SJSA1 (cell line): ENCODE data around the gene MAFF. TPM values are rescaled to one million over a fixed set of nuclear protein-coding genes. Genes with fewer than 3 reads are reported as not detected.

Source experiments
- DNase-seq, 2 experiments: peaks; one replicate each; pipeline ENCODE4 v3.0.0-alpha.2; 2015 to 2020; ENCODE audit warnings: low spot score in 2 of 2, low read depth in 1 of 2
- H3K27ac ChIP-seq: fragments of 250-450 bp; sonication (Bioruptor Pico); 2 replicates; pipeline ENCODE4 v1.5.1; 2020; ENCODE audit warnings: mild to moderate bottlenecking, moderate library complexity
- H3K27me3 ChIP-seq: fragments of 250-450 bp; sonication (Bioruptor Pico); replicated peaks from 2 replicates; pipeline ENCODE4 v1.5.1; 2020; ENCODE audit warnings: mild to moderate bottlenecking, moderate library complexity
- H3K36me3 ChIP-seq: fragments of 250-450 bp; sonication (Bioruptor Pico); 2 replicates; pipeline ENCODE4 v1.5.1; 2020; ENCODE audit warnings: mild to moderate bottlenecking
- H3K4me1 ChIP-seq: fragments of 250-450 bp; sonication (Bioruptor Pico); replicated peaks from 2 replicates; pipeline ENCODE4 v1.6.1; 2021; ENCODE audit warnings: mild to moderate bottlenecking
- H3K4me3 ChIP-seq: fragments of 250-450 bp; sonication (Bioruptor Pico); 2 replicates; pipeline ENCODE4 v1.5.1; 2020; ENCODE audit warnings: mild to moderate bottlenecking
- H3K9me3 ChIP-seq: fragments of 250-450 bp; sonication (Bioruptor Pico); replicated peaks from 2 replicates; pipeline ENCODE4 v1.5.1; 2020; ENCODE audit warnings: mild to moderate bottlenecking
- total RNA-seq: library from RNA; depleted of rRNA; stranded (reverse); fragments of >200 nt; shearing (Covaris generic); gene quantifications from 2 replicates; pipeline ENCODE4 v1.2.3, GENCODE V29; 2014

MAFF gene
- total RNA-seq, 1 experiment from 2014 or later: 52.1 TPM

GRCh38 chr22:38203855-38204514 is 2.2 kb downstream of the MAFF start:
- no peak for DNase-seq
- Histone ChIP-seq H3K4me3 (peak overlapping the region; percentile 89), H3K27ac (no peak overlapping the region), H3K36me3 (peaks cover 47% of the 10 kb centered on the region), H3K4me1 (peaks cover 50% of the 10 kb centered on the region), H3K27me3 (no peaks in the 10 kb centered on the region), H3K9me3 (no peaks in the 10 kb centered on the region; the same call in 1 of the 2 replicates)

DNA sequence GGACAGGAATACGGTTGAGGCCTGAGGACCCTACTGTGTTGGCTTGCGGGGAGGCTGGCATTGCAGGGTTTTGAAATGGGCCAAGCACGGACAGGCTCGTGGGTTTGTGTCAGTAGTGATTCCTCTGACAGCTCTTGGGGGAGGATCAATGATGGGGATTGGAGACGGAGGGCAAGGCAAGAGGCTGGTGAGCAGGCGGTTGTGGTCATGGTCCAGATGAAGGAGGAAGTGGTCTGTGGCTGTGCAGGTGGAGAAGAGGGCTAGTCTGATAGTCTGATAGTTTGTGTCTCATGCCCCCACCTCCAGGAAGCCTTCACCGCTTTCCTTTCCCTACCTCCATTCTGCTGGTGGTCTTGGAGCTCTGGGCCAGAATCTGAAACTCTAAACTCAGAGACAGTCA is 3.0 kb downstream of the MAFF start:
- H3K4me3 ChIP-seq: no peak overlapping the region
- H3K9me3 ChIP-seq: no peaks in the 10 kb centered on the region; the same call in 1 of the 2 replicates
- H3K36me3 ChIP-seq: peaks cover 52% of the 10 kb centered on the region
- H3K27ac ChIP-seq: no peak overlapping the region
- H3K27me3 ChIP-seq: no peaks in the 10 kb centered on the region
- peaks cover 50% of the 10 kb centered on the region for H3K4me1 ChIP-seq
- no peak for DNase-seq

- Histone ChIP-seq H3K4me1 (peaks cover 45% of the 10 kb centered on the region), H3K9me3 (no peaks in the 10 kb centered on the region; the same call in 1 of the 2 replicates), H3K27ac (no peak overlapping the region), H3K36me3 (peaks cover 60% of the 10 kb centered on the region), H3K27me3 (no peaks in the 10 kb centered on the region), H3K4me3 (no peak overlapping the region)
- no peak for DNase-seq
Measured at GRCh38 chr22:38205261-38206128, 3.7 kb downstream of the MAFF start.

DNA sequence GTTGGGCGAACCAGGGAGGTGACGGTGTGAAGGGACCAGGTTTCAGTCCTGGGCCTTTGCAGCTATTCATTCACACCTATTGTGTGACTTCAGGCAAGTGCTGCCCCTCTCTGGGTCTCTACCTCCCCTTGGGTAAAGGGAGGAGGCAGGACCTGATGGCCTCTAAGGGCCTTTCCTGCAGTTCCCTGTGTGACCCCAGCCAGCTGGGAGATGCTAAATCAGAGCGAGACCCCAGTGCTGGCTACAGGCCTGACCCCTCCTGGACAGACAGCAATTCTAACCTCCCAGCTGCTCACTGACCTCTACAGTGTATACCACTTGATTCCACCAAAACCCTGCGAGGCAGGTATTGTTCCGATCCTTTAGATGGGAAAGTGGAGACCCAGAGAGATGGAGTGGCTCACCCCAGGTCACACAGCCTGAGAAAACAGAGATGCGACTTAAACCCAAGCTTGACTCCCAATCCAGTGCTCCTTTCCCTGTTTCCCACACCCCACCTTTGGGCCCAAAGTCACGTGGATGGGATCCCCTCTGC is 6.2 kb downstream of the MAFF start:
- peaks cover 34% of the 10 kb centered on the region for H3K4me1 ChIP-seq
- no peaks in the 10 kb centered on the region for H3K27me3 ChIP-seq
- no peak for DNase-seq
- no peaks in the 10 kb centered on the region for H3K9me3 ChIP-seq
- H3K36me3 ChIP-seq: peaks cover 65% of the 10 kb centered on the region
- H3K4me3 ChIP-seq: no peak overlapping the region
- no peak overlapping the region for H3K27ac ChIP-seq

DNA sequence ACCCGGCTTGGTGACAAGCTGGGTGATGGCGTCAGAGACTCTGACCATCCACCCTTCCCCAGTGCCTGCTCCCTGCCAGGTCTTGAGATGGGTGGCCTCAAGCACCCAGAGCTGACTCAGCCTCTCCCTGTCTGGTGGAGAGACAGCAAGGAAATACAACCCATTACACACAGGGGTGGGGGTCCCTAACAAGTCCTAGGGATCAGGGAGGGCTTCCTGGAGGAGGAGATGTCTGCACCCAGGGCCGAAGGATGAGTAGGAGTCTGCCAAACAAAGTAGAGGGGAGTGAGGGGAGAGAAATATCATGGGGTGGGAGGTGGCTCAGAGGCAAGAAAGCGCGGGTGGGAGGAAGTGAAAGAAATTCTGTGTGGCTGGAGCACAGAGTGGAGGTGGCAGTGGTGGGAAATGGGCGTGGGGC is 6.8 kb downstream of the MAFF start:
- H3K4me1 ChIP-seq: peaks cover 28% of the 10 kb centered on the region
- H3K36me3 ChIP-seq: peaks cover 69% of the 10 kb centered on the region
- no peaks in the 10 kb centered on the region for H3K9me3 ChIP-seq
- no peaks in the 10 kb centered on the region for H3K27me3 ChIP-seq
- H3K4me3 ChIP-seq: no peak overlapping the region
- no peak overlapping the region for H3K27ac ChIP-seq
- DNase-seq: no peak

GRCh38 chr22:38211556-38211955 is 9.8 kb downstream of the MAFF start:
- H3K4me3 ChIP-seq: no peak overlapping the region
- H3K4me1 ChIP-seq: peaks cover 7% of the 10 kb centered on the region
- no peaks in the 10 kb centered on the region for H3K9me3 ChIP-seq
- H3K27me3 ChIP-seq: no peaks in the 10 kb centered on the region
- H3K27ac ChIP-seq: no peak overlapping the region
- H3K36me3 ChIP-seq: peaks cover 77% of the 10 kb centered on the region
- DNase-seq: no peak

GRCh38 chr22:38212442-38212841 is 10.6 kb downstream of the MAFF start:
- H3K9me3 ChIP-seq: no peaks in the 10 kb centered on the region
- no peaks in the 10 kb centered on the region for H3K27me3 ChIP-seq
- no peak for DNase-seq
- H3K36me3 ChIP-seq: peaks cover 81% of the 10 kb centered on the region
- H3K4me1 ChIP-seq: peaks cover 8% of the 10 kb centered on the region
- H3K4me3 ChIP-seq: no peak overlapping the region
- H3K27ac ChIP-seq: no peak overlapping the region

- Histone ChIP-seq H3K36me3 (peaks cover 71% of the 10 kb centered on the region), H3K4me3 (no peak overlapping the region), H3K9me3 (no peaks in the 10 kb centered on the region), H3K4me1 (peaks cover 13% of the 10 kb centered on the region), H3K27ac (no peak overlapping the region), H3K27me3 (no peaks in the 10 kb centered on the region)
- no peak for DNase-seq
Measured at GRCh38 chr22:38213319-38213989, 11.7 kb downstream of the MAFF start.

- H3K4me1 ChIP-seq: peaks cover 16% of the 10 kb centered on the region
- H3K27ac ChIP-seq: no peak overlapping the region
- H3K4me3 ChIP-seq: no peak overlapping the region
- no peaks in the 10 kb centered on the region for H3K27me3 ChIP-seq
- H3K36me3 ChIP-seq: peaks cover 66% of the 10 kb centered on the region
- no peaks in the 10 kb centered on the region for H3K9me3 ChIP-seq
- DNase-seq: no peak
Measured at GRCh38 chr22:38213990-38214301, 12.2 kb downstream of the MAFF start.

DNA sequence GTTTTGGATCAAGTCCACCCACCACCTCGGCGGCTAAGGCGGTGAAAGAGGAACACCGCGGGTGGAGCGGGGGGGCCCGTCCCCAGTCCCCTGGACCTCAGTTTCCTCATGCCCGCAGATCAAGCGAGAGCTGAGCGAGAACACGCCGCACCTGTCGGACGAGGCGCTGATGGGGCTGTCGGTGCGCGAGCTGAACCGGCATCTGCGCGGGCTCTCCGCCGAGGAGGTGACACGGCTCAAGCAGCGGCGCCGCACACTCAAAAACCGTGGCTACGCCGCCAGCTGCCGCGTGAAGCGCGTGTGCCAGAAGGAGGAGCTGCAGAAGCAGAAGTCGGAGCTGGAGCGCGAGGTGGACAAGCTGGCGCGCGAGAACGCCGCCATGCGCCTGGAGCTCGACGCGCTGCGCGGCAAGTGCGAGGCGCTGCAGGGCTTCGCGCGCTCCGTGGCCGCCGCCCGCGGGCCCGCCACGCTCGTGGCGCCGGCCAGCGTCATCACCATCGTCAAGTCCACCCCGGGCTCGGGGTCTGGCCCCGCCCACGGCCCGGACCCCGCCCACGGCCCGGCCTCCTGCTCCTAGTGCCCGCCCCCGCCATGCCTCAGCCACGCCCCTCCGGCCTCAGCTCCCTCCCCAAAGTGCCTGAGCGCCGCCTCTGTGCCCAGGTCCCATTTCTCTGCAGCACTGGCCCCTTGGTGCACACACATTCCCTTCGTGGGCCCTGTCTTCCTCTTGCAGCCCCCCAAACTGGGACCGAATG is 12.7 kb downstream of the MAFF start:
- no peak for DNase-seq
- peaks cover 21% of the 10 kb centered on the region for H3K4me1 ChIP-seq
- H3K4me3 ChIP-seq: no peak overlapping the region
- H3K36me3 ChIP-seq: peaks cover 61% of the 10 kb centered on the region
- no peak overlapping the region for H3K27ac ChIP-seq
- no peaks in the 10 kb centered on the region for H3K9me3 ChIP-seq
- no peaks in the 10 kb centered on the region for H3K27me3 ChIP-seq

GRCh38 chr22:38215156-38216038 is 13.6 kb downstream of the MAFF start:
- H3K4me3 ChIP-seq: no peak overlapping the region
- no peak overlapping the region for H3K27ac ChIP-seq
- peaks cover 28% of the 10 kb centered on the region for H3K4me1 ChIP-seq
- no peaks in the 10 kb centered on the region for H3K9me3 ChIP-seq
- H3K27me3 ChIP-seq: no peaks in the 10 kb centered on the region
- no peak for DNase-seq
- peaks cover 62% of the 10 kb centered on the region for H3K36me3 ChIP-seq

GRCh38 chr22:38218661-38219622 is 17.1 kb downstream of the MAFF start:
- no peaks in the 10 kb centered on the region for H3K27me3 ChIP-seq
- H3K4me3 ChIP-seq: no peak overlapping the region
- peak overlapping the region; percentile 99 for H3K27ac ChIP-seq
- no peaks in the 10 kb centered on the region for H3K9me3 ChIP-seq
- H3K4me1 ChIP-seq: peaks cover 28% of the 10 kb centered on the region
- DNase-seq: peak; percentile 97 to 98
- peaks cover 72% of the 10 kb centered on the region for H3K36me3 ChIP-seq
